ENCODE measurements around the gene MBLAC1.
"Not testable (repeated sequence)": the region's sequence is repeated elsewhere in the genome, so short reads cannot be mapped to it uniquely, and the experiment has no call there.

MBLAC1 gene

DNA sequence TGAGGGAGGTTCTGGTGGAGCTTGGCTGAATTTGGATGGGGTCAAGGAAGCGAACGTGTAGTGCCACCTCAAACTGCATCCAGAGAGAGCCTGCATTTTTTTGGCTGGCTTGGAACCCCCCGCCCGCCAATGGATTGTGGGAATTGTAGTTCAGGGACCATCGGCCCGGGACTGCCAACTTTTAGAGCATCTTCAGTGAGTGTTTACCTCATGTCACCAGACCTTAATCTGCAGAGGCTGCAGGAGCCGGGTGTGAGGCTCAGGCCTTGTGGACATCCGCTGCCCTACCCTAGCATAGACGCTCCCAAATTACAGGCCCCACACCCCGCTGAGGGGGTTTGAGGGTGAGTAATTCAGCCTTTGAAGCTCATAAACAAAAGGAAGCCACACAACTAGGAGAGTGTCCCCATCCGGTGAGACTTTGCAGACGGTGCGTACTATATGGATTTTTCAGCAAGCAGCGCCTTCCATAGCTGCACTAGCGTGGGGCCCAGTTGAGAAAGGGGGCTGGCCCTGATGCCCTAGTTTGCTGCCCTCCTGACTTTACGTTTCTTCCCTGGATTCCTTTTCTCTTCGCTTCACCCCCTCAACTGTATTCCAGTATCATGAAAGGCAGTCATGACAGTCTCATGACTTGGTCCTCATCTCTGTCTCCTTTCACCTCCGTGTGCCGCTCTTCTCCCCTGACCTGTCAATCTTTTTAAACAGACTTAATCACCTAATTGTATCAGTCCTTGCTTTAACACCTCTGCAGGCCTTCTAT, 6.6 kb upstream of the MBLAC1 start:
- H3K36me3 ChIP-seq, result peaks cover 37% of the 10 kb centered on the region
- no peaks in the 10 kb centered on the region for H3K27me3 ChIP-seq
- H3K9me3 ChIP-seq, result no peaks in the 10 kb centered on the region
- peak overlapping the region; percentile 95 for H3K4me2 ChIP-seq
- peak overlapping the region; percentile 91 for H3K9ac ChIP-seq
- no peaks in the 10 kb centered on the region for H4K20me1 ChIP-seq
- peaks cover 36% of the 10 kb centered on the region for H3K4me1 ChIP-seq
- peak overlapping the region; percentile 81 for H3K4me3 ChIP-seq
- no peak for TF ChIP-seq Cebpa-rat (IDR thresholded peaks at IDR 0.05)
- peak overlapping the region; percentile 96; the same call in 1 of the 2 replicates for H3K27ac ChIP-seq

GRCh38 chr7:100120733-100121036, 6.1 kb upstream of the MBLAC1 start:
- Histone ChIP-seq H3K36me3 (peaks cover 36% of the 10 kb centered on the region), H3K27ac (no peak overlapping the region), H3K4me3 (peak overlapping the region; percentile 81), H3K4me1 (peaks cover 41% of the 10 kb centered on the region), H3K4me2 (peak overlapping the region; percentile 95), H4K20me1 (no peaks in the 10 kb centered on the region), H3K27me3 (no peaks in the 10 kb centered on the region), H3K9me3 (no peaks in the 10 kb centered on the region), H3K9ac (peak overlapping the region; percentile 91)
- TF ChIP-seq Cebpa-rat (IDR thresholded peaks at IDR 0.05), result no peak

DNA sequence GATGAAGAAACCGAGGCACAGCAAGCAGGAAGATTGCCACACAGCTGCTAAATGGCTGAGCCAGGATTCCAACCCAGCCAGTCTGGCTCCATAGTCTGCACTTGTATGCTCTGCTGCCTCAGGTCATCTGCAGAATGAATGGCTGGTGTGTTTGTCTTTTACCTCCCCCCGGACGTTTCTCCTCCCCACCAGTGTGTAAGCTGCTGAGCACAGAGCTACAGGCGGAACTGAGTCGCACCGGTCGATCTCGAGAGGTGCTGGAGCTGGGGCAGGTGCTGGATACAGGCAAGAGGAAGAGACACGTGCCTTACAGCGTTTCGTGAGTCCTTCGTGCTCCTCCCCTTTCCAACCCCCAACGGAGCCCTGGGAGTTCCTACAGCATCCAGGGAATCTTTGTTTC, 4.7 kb upstream of the MBLAC1 start:
- no peak for TF ChIP-seq Cebpa-rat (IDR thresholded peaks at IDR 0.05)
- no peak overlapping the region for H3K4me3 ChIP-seq
- no peaks in the 10 kb centered on the region for H3K27me3 ChIP-seq
- H3K9ac ChIP-seq, result no peak overlapping the region
- H3K36me3 ChIP-seq, result peaks cover 29% of the 10 kb centered on the region
- H3K4me2 ChIP-seq, result no peak overlapping the region
- H3K4me1 ChIP-seq, result peaks cover 49% of the 10 kb centered on the region
- no peaks in the 10 kb centered on the region for H3K9me3 ChIP-seq
- no peak overlapping the region for H3K27ac ChIP-seq
- no peaks in the 10 kb centered on the region for H4K20me1 ChIP-seq

GRCh38 chr7:100122568-100122967, 4.2 kb upstream of the MBLAC1 start:
- Histone ChIP-seq H3K9ac (no peak overlapping the region), H3K4me2 (no peak overlapping the region)

DNA sequence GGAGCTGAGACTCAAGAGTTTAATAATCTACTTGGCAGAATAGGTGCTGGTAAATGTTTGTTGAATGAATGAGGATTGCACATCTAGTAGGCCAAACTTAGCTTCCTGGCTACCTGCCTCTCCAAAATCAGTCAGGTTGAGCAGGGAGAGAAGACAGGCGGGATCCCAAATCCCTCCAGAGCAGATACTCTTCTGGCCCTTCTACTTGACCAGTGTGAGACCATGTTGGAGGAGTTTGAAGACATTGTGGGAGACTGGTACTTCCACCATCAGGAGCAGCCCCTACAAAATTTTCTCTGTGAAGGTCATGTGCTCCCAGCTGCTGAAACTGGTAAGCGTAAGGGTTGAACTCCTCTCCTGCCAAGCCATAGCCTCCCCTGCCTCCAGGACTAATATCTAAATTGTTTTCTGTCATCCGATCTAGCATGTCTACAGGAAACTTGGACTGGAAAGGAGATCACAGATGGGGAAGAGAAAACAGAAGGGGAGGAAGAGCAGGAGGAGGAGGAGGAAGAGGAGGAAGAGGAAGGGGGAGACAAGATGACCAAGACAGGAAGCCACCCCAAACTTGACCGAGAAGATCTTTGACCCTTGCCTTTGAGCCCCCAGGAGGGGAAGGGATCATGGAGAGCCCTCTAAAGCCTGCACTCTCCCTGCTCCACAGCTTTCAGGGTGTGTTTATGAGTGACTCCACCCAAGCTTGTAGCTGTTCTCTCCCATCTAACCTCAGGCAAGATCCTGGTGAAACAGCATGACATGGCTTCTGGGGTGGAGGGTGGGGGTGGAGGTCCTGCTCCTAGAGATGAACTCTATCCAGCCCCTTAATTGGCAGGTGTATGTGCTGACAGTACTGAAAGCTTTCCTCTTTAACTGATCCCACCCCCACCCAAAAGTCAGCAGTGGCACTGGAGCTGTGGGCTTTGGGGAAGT, 2.2 kb upstream of the MBLAC1 start:
- peak overlapping the region; percentile 40 for H3K4me2 ChIP-seq

More at GRCh38 chr7:100122568-100122967, 4.2 kb upstream of the MBLAC1 start:
- peaks cover 2% of the 10 kb centered on the region; the same call in 1 of the 2 replicates for H3K27me3 ChIP-seq
- no peak overlapping the region for H3K4me3 ChIP-seq
- H3K27ac ChIP-seq, result no peak overlapping the region
- no peaks in the 10 kb centered on the region for H4K20me1 ChIP-seq
- no peak for TF ChIP-seq Cebpa-rat (IDR thresholded peaks at IDR 0.05)
- no peaks in the 10 kb centered on the region for H3K9me3 ChIP-seq
- peaks cover 49% of the 10 kb centered on the region for H3K4me1 ChIP-seq
- peaks cover 29% of the 10 kb centered on the region for H3K36me3 ChIP-seq

GRCh38 chr7:100126239-100126930, 382 bp upstream of the MBLAC1 start:
- Histone ChIP-seq H3K4me2 (peak overlapping the region; percentile 95), H3K9ac (peak overlapping the region; percentile 85), H3K27me3 (peaks cover 23% of the 10 kb centered on the region; the same call in 1 of the 2 replicates), H3K9me3 (no peaks in the 10 kb centered on the region), H4K20me1 (no peaks in the 10 kb centered on the region), H3K4me1 (peaks cover 49% of the 10 kb centered on the region), H3K4me3 (peak overlapping the region; percentile 86), H3K36me3 (peaks cover 29% of the 10 kb centered on the region), H3K27ac (peak overlapping the region; percentile 86)
- TF ChIP-seq Cebpa-rat (IDR thresholded peaks at IDR 0.05), result no peak

More for the DNA sequence above, 2.2 kb upstream of the MBLAC1 start:
- peaks cover 22% of the 10 kb centered on the region; the same call in 1 of the 2 replicates for H3K27me3 ChIP-seq
- H3K4me1 ChIP-seq, result peaks cover 51% of the 10 kb centered on the region
- no peak for TF ChIP-seq Cebpa-rat (IDR thresholded peaks at IDR 0.05)
- H4K20me1 ChIP-seq, result no peaks in the 10 kb centered on the region
- no peak overlapping the region for H3K9ac ChIP-seq
- no peak overlapping the region for H3K27ac ChIP-seq
- no peaks in the 10 kb centered on the region for H3K9me3 ChIP-seq
- H3K36me3 ChIP-seq, result peaks cover 29% of the 10 kb centered on the region
- H3K4me3 ChIP-seq, result no peak overlapping the region

- peak overlapping the region; percentile 95 for H3K4me2 ChIP-seq
- H3K4me1 ChIP-seq, result peaks cover 65% of the 10 kb centered on the region
- no peaks in the 10 kb centered on the region for H3K9me3 ChIP-seq
- peaks cover 18% of the 10 kb centered on the region; the same call in 1 of the 2 replicates for H3K36me3 ChIP-seq
- H3K9ac ChIP-seq, result peak overlapping the region; percentile 85
- peak overlapping the region; percentile 86 for H3K27ac ChIP-seq
- no peaks in the 10 kb centered on the region for H4K20me1 ChIP-seq
- H3K4me3 ChIP-seq, result peak overlapping the region; percentile 86
- no peak for TF ChIP-seq Cebpa-rat (IDR thresholded peaks at IDR 0.05)
- peaks cover 23% of the 10 kb centered on the region; the same call in 1 of the 2 replicates for H3K27me3 ChIP-seq
Observed at GRCh38 chr7:100127866-100128636, 1.3 kb downstream of the MBLAC1 start.

GRCh38 chr7:100128637-100128963, 1.8 kb downstream of the MBLAC1 start:
- Histone ChIP-seq H3K36me3 (peaks cover 16% of the 10 kb centered on the region; the same call in 1 of the 2 replicates), H3K4me1 (peaks cover 63% of the 10 kb centered on the region), H3K9me3 (no peaks in the 10 kb centered on the region), H3K4me3 (no peak overlapping the region), H4K20me1 (no peaks in the 10 kb centered on the region), H3K27ac (no peak overlapping the region), H3K4me2 (peak overlapping the region; percentile 95), H3K27me3 (peaks cover 23% of the 10 kb centered on the region; the same call in 1 of the 2 replicates), H3K9ac (no peak overlapping the region)
- TF ChIP-seq Cebpa-rat (IDR thresholded peaks at IDR 0.05), result no peak

DNA sequence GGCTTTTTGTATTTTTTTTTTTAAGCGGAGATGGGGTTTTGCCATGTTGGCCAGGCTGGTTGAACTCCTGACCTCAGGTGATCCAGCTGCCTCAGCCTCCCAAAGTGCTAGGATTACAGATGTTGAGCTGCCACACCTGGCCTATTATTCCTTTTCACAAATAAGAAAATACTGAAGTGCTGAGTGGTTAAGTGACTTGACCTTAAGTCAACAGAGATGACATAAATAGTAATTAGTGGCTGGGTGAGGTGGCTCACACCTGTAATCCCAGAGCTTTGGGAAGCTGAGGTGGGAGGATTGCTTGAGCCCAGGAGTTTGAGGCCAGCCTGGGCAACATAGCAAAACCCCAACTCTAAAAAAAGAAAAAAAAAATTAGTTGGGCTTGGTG, 3.4 kb downstream of the MBLAC1 start:
- H3K9ac ChIP-seq, H3K4me3 ChIP-seq, H3K27ac ChIP-seq, H3K4me2 ChIP-seq, H3K36me3 ChIP-seq, H3K9me3 ChIP-seq, H4K20me1 ChIP-seq: not testable (repeated sequence)
- Histone ChIP-seq H3K4me1 (peaks cover 47% of the 10 kb centered on the region), H3K27me3 (peaks cover 23% of the 10 kb centered on the region; the same call in 1 of the 2 replicates)
